HEK293 (cell line): ENCODE measurements around the gene HSPB8.
A peak's percentile ranks its signal among the peaks of the same experiment; 100 is the strongest.

Source experiments
- CTCF ChIA-PET: fragments of 350-600 bp; formaldehyde crosslinking; extraction: SDS; loops from one replicate; lab custom pipeline; 2021; ENCODE audit warnings: antibody characterized with exemption; lab: Yijun Ruan, JAX
- POLR2A ChIA-PET: fragments of 300-600 bp; formaldehyde crosslinking; extraction: SDS; loops from one replicate; lab custom pipeline; 2020; ENCODE audit warnings: antibody characterized with exemption, inconsistent platforms; lab: Yijun Ruan, JAX
- H3K27ac ChIP-seq: fragments of 200-500 bp; sonication (Bioruptor generic); 2 replicates; pipeline ENCODE4 v1.5.1; 2014; ENCODE audit warnings: low read depth, low read length, control low read depth, inconsistent platforms; ENCODE audit errors: extremely low read depth
- H3K36me3 ChIP-seq, 2 experiments: fragments of 200-500 bp in 1 of 2; sonication (Bioruptor generic) in 1 of 2; 1 replicate in 1 of 2; 2 replicates in 1 of 2; pipeline ENCODE4 v1.5.1; 2014 to 2017; ENCODE audit warnings: inconsistent platforms in 2 of 2, low read length in 2 of 2; ENCODE audit not compliant: control insufficient read depth in 2 of 2, insufficient read depth in 1 of 2
- H3K4me1 ChIP-seq: fragments of 200-500 bp; sonication (Bioruptor generic); 2 replicates; pipeline ENCODE4 v1.5.1; 2014; ENCODE audit warnings: mild to moderate bottlenecking, low read length, inconsistent platforms; ENCODE audit not compliant: control insufficient read depth, insufficient read depth
- H3K4me3 ChIP-seq: 2 replicates; pipeline ENCODE4 v1.5.1; 2011; ENCODE audit warnings: low read depth, mild to moderate bottlenecking, control low read depth, low read length, moderate library complexity
- H3K9me3 ChIP-seq: fragments of 200-500 bp; sonication (Bioruptor generic); 2 replicates; pipeline ENCODE4 v1.5.1; 2014; ENCODE audit warnings: low read depth, low read length, inconsistent platforms; ENCODE audit not compliant: control insufficient read depth, insufficient read depth
- AEBP2 ChIP-seq: fragments of 450-650 bp; formaldehyde crosslinking; IDR thresholded peaks from 2 replicates; pipeline ENCODE4 v1.5.1; 2016; ENCODE audit warnings: missing biosample characterization, missing genetic modification characterization, borderline replicate concordance
- SCRT2 ChIP-seq: fragments of 450-650 bp; formaldehyde crosslinking; IDR thresholded peaks from 2 replicates; pipeline ENCODE4 v1.5.1; 2016; ENCODE audit warnings: missing biosample characterization, missing genetic modification characterization
- YY1 ChIP-seq: fragments of 450-650 bp; formaldehyde crosslinking; IDR thresholded peaks from 2 replicates; pipeline ENCODE4 v1.5.1; 2018; ENCODE audit warnings: missing biosample characterization, missing genetic modification characterization
- ZBTB11 ChIP-seq: fragments of 450-650 bp; formaldehyde crosslinking; conservative IDR thresholded peaks from 2 replicates; pipeline ENCODE4 v1.5.1; 2016; ENCODE audit warnings: low read depth, missing biosample characterization, missing genetic modification characterization
- ZBTB44 ChIP-seq: fragments of 450-650 bp; IDR thresholded peaks from 2 replicates; pipeline ENCODE4 v1.5.1; 2018; ENCODE audit warnings: missing biosample characterization, mild to moderate bottlenecking, missing genetic modification characterization
- ZNF239 ChIP-seq: fragments of 450-650 bp; formaldehyde crosslinking; IDR thresholded peaks from 2 replicates; pipeline ENCODE4 v1.5.1; 2016; ENCODE audit warnings: missing biosample characterization, missing genetic modification characterization
- ZNF26 ChIP-seq: fragments of 450-650 bp; formaldehyde crosslinking; IDR thresholded peaks from 2 replicates; pipeline ENCODE4 v1.5.1; 2016; ENCODE audit warnings: missing biosample characterization, missing genetic modification characterization
- ZNF324 ChIP-seq: fragments of 450-650 bp; formaldehyde crosslinking; IDR thresholded peaks from 2 replicates; pipeline ENCODE4 v1.5.1; 2016; ENCODE audit warnings: missing biosample characterization, missing genetic modification characterization
- ZNF514 ChIP-seq: fragments of 450-650 bp; formaldehyde crosslinking; IDR thresholded peaks from 2 replicates; pipeline ENCODE4 v1.5.1; 2016; ENCODE audit warnings: missing biosample characterization, missing genetic modification characterization
- ZNF529 ChIP-seq: fragments of 450-650 bp; formaldehyde crosslinking; IDR thresholded peaks from 2 replicates; pipeline ENCODE4 v1.5.1; 2017; ENCODE audit warnings: missing genetic modification characterization, missing biosample characterization; ENCODE audit not compliant: insufficient replicate concordance
- ZNF626 ChIP-seq: fragments of 450-650 bp; sonication (Bioruptor Pico); formaldehyde crosslinking; IDR thresholded peaks from 2 replicates; pipeline ENCODE4 v1.5.1; 2018; ENCODE audit warnings: missing biosample characterization, missing genetic modification characterization, inconsistent platforms
- ZNF629 ChIP-seq: fragments of 450-650 bp; formaldehyde crosslinking; IDR thresholded peaks from 2 replicates; pipeline ENCODE4 v1.5.1; 2017; ENCODE audit warnings: missing biosample characterization, missing genetic modification characterization
- ZNF664 ChIP-seq: fragments of 450-650 bp; formaldehyde crosslinking; IDR thresholded peaks from 2 replicates; pipeline ENCODE4 v1.5.1; 2016; ENCODE audit warnings: missing biosample characterization, missing genetic modification characterization
- ZNF670 ChIP-seq: fragments of 450-650 bp; formaldehyde crosslinking; IDR thresholded peaks from 2 replicates; pipeline ENCODE4 v1.5.1; 2016; ENCODE audit warnings: missing biosample characterization, missing genetic modification characterization, low read depth
- ZNF707 ChIP-seq: fragments of 450-650 bp; formaldehyde crosslinking; IDR thresholded peaks from 2 replicates; pipeline ENCODE4 v1.5.1; 2016; ENCODE audit warnings: missing biosample characterization, missing genetic modification characterization
- ZNF785 ChIP-seq: fragments of 450-650 bp; formaldehyde crosslinking; IDR thresholded peaks from 2 replicates; pipeline ENCODE4 v1.5.1; 2016; ENCODE audit warnings: missing biosample characterization, missing genetic modification characterization
- ZSCAN30 ChIP-seq: fragments of 450-650 bp; IDR thresholded peaks from 2 replicates; pipeline ENCODE4 v1.5.1; 2018; ENCODE audit warnings: missing biosample characterization, mild to moderate bottlenecking, missing genetic modification characterization, moderate library complexity
- TF ChIP-seq, protein P1 (sequence below): fragments of 450-650 bp; formaldehyde crosslinking; IDR thresholded peaks from 2 replicates; pipeline ENCODE4 v1.5.0; 2017; ENCODE audit warnings: missing biosample characterization, missing genetic modification characterization, borderline replicate concordance

The HSPB8 gene

DNA sequence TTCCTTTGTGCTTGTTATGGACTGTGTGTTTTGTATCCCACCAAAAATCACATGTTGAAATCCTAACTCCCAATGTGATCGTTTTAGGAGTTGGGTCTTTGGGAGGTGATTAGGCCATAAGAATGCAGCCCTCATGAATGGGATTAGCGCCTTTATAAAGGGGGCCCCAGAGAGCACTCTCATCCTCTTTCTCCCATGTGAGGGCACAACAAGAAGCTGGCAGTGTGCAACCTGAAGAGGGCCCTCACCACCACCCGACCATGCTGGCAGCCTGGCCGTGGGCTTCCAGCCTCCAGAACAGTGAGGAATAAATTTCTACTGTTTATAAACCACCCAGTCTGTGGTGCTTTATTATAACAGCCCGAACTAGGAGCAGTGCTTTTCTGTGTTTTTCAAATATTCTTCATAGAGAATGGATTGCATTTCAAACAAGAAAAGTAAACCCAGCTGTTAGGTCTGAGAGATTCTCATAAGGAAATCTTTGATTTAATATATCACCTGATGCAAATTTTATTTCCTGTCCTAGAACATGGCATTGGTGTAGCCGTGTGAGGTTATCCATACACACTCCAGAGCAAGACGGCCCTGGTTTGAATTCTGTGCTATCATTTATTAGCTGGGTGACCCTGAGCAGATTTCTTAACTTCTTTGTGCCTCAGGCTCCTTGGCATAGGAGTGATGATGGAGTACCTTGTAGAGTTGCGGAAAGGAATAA, 27.8 kb downstream of the HSPB8 start:
- no peak overlapping the region for H3K27ac ChIP-seq
- H3K36me3 ChIP-seq: no peaks in the 10 kb centered on the region
- POLR2A ChIA-PET: no interaction called here
- CTCF ChIA-PET: interaction anchor here (0.7 kb wide), 1 partner anchor 85 kb away, joined by 3 read pairs; no protein-coding TSS in a partner anchor
- no peak for TF ChIP-seq ZNF626 (tag by site-specific recombination)
- TF ChIP-seq ZNF26 (tag by site-specific recombination): no peak
- TF ChIP-seq ZNF324 (tag by site-specific recombination): no peak
- TF ChIP-seq ZBTB44 (tag by site-specific recombination): no peak
- no peak for TF ChIP-seq ZNF629 (tag by site-specific recombination)
- TF ChIP-seq ZNF239: no peak
- TF ChIP-seq ZNF670: no peak
- no peak for TF ChIP-seq ZNF529
- TF ChIP-seq YY1: no peak
- TF ChIP-seq ZSCAN30: no peak
- no peak for TF ChIP-seq ZNF514 (tag by site-specific recombination)
- no peak for TF ChIP-seq AEBP2
- TF ChIP-seq ZNF785 (tag by site-specific recombination): no peak
- no peak for TF ChIP-seq ZNF664 (tag by site-specific recombination)
- H3K9me3 ChIP-seq: no peaks in the 10 kb centered on the region
- H3K4me3 ChIP-seq: no peak overlapping the region
- no peaks in the 10 kb centered on the region for H3K4me1 ChIP-seq

DNA sequence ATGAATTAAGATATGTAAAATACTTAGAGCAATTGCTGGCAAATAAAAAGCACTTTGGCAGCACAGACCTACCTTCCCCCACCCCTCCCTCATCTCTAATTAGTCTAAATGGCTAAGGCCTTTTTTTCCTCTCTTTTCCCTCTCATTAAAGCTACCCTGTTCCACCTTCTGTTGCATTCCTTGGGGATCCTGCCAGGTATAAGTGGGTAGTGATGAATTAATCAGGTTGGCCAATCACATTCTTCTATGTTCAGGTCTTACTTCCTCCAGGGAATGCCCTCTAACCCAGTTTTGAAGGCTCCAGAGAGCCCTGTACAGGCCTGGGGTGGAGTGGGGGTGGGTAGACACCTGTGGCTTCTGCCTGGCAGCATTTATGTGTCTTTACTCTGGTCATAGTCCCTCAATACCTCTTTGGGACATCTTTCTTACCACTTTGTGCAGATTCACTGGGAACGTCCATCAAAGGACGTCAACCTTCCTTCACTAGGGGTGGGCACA, 28.4 kb downstream of the HSPB8 start:
- Histone ChIP-seq H3K27ac (no peak overlapping the region), H3K4me1 (no peaks in the 10 kb centered on the region), H3K4me3 (no peak overlapping the region), H3K9me3 (no peaks in the 10 kb centered on the region), H3K36me3 (no peaks in the 10 kb centered on the region)
- POLR2A ChIA-PET: no interaction called here
- CTCF ChIA-PET: interaction anchor here (0.7 kb wide), 1 partner anchor 84 kb away, joined by 3 read pairs; no protein-coding TSS in a partner anchor
- no peak for TF ChIP-seq ZBTB44 (tag by site-specific recombination)
- 0 out of 2 replicates have a peak, but pooled peaks have one; percentile 38 for TF ChIP-seq SCRT2
- TF ChIP-seq, protein P1, sequence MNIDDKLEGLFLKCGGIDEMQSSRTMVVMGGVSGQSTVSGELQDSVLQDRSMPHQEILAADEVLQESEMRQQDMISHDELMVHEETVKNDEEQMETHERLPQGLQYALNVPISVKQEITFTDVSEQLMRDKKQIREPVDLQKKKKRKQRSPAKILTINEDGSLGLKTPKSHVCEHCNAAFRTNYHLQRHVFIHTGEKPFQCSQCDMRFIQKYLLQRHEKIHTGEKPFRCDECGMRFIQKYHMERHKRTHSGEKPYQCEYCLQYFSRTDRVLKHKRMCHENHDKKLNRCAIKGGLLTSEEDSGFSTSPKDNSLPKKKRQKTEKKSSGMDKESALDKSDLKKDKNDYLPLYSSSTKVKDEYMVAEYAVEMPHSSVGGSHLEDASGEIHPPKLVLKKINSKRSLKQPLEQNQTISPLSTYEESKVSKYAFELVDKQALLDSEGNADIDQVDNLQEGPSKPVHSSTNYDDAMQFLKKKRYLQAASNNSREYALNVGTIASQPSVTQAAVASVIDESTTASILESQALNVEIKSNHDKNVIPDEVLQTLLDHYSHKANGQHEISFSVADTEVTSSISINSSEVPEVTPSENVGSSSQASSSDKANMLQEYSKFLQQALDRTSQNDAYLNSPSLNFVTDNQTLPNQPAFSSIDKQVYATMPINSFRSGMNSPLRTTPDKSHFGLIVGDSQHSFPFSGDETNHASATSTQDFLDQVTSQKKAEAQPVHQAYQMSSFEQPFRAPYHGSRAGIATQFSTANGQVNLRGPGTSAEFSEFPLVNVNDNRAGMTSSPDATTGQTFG (tag by site-specific recombination): no peak
- no peak for TF ChIP-seq ZNF707 (tag by site-specific recombination)
- no peak for TF ChIP-seq ZBTB11 (tag by site-specific recombination)
